ENCODE measurements around the gene PIK3CA.

- no peak for TF ChIP-seq YY1 (IDR thresholded peaks at IDR 0.05; ENCODE audit: insufficient read depth, insufficient read length)
- TF ChIP-seq ZNF274 (IDR thresholded peaks at IDR 0.05; ENCODE audit: low read depth, low read length) = no peak
Observed at GRCh38 chr3:179182902-179183301, 34.7 kb downstream of the PIK3CA start.

Measured in NT2/D1 (cell line).